Skin epidermis (tissue), 12 donors: ENCODE data around the gene LDLRAD4.

Source experiments
- H3K27ac ChIP-seq, 21 experiments: fragments of 200-600 bp; sonication (generic) in 11 of 21; one replicate each; pipeline ENCODE4 v1.5.0; 2020; ENCODE audit warnings: mild to moderate bottlenecking in 3 of 21, inconsistent platforms in 2 of 21, moderate library complexity in 2 of 21
- H3K4me3 ChIP-seq, 7 experiments: fragments of 200-600 bp; sonication (generic) in 2 of 7; one replicate each; pipeline ENCODE4 v1.5.0; 2020; ENCODE audit warnings: inconsistent platforms in 2 of 7, mild to moderate bottlenecking in 2 of 7, moderate library complexity in 1 of 7

The LDLRAD4 gene

GRCh38 chr18:13539843-13540476 lies 321.4 kb downstream of the LDLRAD4 start:
- H3K4me3 ChIP-seq = no peak overlapping the region
- no peak overlapping the region for H3K27ac ChIP-seq

- Histone ChIP-seq H3K27ac (no peak overlapping the region), H3K4me3 (no peak overlapping the region)
Observed at GRCh38 chr18:13540477-13541182, 322.1 kb downstream of the LDLRAD4 start.

- Histone ChIP-seq H3K27ac (no peak overlapping the region), H3K4me3 (no peak overlapping the region)
Observed at GRCh38 chr18:13541621-13542519, 323.3 kb downstream of the LDLRAD4 start.

GRCh38 chr18:13542520-13542847 lies 323.9 kb downstream of the LDLRAD4 start:
- no peak overlapping the region for H3K4me3 ChIP-seq
- no peak overlapping the region for H3K27ac ChIP-seq

DNA sequence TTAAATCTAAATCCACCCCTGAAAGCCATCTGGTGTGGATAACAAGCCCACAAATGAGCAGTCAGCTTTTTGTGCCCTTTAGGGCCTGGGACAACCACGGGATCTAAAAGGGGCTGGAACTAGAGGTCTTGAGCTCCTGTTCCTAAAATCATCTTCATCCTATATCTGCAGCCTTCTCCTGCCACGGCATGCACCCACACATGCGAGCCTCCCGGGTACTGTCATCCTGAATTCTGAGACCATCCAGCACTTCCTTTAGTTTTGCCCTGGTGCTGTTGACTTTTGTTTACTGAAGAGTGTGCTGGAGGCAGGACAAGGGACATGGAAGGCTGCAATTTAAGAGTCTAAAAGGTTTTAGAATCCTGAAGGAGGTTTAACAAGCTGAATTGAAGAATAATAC lies 324.6 kb downstream of the LDLRAD4 start:
- no peak overlapping the region for H3K4me3 ChIP-seq
- no peak overlapping the region for H3K27ac ChIP-seq

DNA sequence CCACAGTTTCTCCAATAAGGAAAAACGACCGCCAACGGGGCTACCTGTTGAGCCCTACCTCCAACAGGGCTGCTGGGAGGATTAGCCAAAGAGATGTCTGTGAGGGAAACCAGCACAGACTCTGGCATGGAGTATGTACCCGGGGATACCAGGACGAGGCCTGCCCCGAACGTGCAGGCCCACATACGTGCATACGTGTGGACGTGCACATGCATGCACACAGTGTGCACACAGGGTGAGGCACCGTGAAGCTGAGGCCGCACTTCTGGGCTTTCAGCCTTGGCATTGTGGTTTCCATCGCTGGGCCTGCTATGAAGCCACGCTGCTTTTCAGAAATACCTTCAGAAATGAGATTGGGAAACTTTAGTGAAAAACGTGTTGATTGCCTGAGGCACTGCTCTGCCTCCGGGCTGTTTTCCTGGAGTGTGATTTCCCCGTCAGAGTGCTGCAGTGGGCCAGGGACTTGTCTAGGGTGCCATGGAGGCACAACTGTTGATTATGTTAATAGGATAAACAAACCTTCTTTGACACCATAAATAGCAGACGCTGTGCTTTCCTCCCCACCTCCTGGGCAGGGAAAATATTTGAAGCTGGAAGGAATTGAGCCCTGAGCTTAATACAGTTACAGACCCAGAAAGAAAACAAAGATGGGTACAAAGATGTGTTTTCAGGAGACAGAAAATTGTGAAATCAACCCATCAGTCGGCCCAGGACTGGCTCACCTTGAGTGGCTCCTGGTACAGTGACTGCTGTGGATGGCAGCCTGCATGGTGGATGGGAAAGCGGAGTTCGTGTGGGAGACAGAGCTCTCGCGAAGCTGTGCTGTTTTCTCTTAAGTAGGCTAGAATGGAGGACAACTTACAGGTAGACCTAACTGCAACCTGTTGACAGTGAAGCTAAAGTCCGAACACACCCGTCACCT lies 325.5 kb downstream of the LDLRAD4 start:
- Histone ChIP-seq H3K27ac (no peak overlapping the region), H3K4me3 (no peak overlapping the region)

DNA sequence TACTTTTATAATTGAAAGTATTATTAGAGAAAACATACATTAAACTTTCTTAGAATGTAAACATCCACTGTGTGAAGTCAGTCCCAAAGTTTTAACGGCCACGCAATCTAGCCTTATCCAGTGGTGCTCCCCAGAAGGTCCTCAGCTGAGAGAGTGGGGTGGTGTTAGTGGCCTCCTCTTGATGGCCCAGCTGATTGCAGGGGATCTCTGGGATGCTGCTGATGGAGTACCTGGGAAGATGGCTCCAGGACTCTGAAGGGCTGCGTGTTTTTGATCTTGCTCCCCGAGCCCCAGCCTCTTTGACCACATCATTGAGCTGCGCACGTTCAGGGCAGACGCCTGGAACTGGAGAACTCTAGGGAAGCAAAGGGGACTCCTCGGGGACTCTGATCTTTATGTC lies 326.4 kb downstream of the LDLRAD4 start:
- no peak overlapping the region for H3K27ac ChIP-seq
- H3K4me3 ChIP-seq = no peak overlapping the region

- Histone ChIP-seq H3K4me3 (no peak overlapping the region), H3K27ac (no peak overlapping the region)
Observed at GRCh38 chr18:13545514-13545913, 327.0 kb downstream of the LDLRAD4 start.

GRCh38 chr18:13545955-13546354 lies 327.4 kb downstream of the LDLRAD4 start:
- Histone ChIP-seq H3K27ac (no peak overlapping the region), H3K4me3 (no peak overlapping the region)

DNA sequence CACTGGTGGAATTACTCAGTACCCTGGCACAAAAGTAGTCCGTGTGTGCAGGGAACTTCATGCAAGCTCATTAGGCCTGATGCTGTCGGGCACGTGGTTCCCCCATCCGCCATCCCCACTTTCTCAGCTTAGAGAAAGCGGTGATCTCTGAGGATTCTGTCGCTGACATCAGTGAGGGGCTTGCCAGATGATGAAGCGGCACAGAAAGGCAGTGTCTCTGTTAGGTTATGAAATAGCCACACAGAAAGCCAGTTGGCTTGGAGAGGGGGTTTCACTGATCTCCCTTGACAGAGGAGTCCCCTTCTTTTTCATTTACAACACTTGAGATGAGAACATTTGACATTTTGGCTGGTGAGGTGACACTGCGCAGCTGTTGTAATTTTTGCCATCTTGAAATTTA lies 328.1 kb downstream of the LDLRAD4 start:
- Histone ChIP-seq H3K27ac (no peak overlapping the region), H3K4me3 (no peak overlapping the region)

- H3K4me3 ChIP-seq = no peak overlapping the region
- no peak overlapping the region for H3K27ac ChIP-seq
Observed at GRCh38 chr18:13547347-13547746, 328.8 kb downstream of the LDLRAD4 start.

DNA sequence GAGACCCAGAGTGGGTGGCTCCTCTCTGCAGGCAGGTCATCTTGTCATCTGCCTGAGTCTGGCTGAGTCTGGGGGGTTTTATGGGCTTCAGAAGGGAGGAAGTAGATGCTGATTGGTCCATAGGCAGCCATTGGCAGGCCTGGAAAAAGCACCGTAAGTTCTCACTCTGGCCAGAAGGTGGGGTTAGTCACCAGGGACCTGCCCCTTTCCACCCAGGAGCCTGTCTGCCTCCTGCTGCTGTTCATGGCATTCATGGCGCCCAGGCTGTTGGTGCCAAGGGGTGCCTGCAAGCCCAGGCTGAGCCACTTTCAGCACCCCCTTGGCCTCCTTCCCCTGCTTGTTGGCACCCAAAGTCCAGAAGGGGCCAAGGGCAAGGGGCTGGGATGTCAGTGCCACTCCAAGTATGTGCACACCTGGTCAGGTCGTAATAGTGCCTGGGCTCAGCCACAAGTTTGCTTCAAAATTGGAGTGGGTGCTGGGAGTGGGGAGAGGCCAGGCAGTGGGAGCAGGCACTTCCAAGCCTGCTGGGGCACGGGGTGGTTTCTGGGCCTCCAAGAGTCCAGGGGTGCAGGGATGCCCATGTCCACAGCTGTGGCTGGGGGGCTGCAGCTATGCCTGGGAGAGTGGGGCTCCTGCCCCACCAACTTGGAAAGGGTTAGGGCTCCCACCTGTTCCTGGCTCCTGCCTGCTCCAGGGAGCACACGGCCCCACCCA lies 329.7 kb downstream of the LDLRAD4 start:
- Histone ChIP-seq H3K27ac (no peak overlapping the region), H3K4me3 (no peak overlapping the region)

- H3K27ac ChIP-seq = peak overlapping the region in 3 of 21 experiments; percentile 9 to 26 (median 17)
- no peak overlapping the region for H3K4me3 ChIP-seq
Observed at GRCh38 chr18:13548966-13549879, 330.7 kb downstream of the LDLRAD4 start.

DNA sequence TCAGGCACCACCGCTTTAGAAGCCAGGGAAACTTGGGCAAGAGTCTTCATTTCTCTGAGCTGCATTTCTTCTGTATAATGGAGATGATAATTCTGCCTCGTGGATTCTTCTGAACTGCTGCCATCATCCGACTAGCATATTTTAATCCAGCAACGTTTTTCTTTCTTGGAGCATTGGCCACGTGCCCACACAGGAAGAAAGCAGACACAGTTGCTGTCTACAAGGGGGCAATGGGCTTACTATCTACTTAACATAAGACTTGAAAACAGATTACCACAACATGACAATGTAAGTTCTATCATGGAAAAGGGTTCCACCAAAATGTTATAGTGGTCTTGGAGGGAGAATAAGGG lies 331.3 kb downstream of the LDLRAD4 start:
- Histone ChIP-seq H3K27ac (peak overlapping the region in 2 of 21 experiments; percentile 9 to 26), H3K4me3 (no peak overlapping the region)

GRCh38 chr18:13550418-13551304 lies 332.1 kb downstream of the LDLRAD4 start:
- no peak overlapping the region for H3K27ac ChIP-seq
- no peak overlapping the region for H3K4me3 ChIP-seq

DNA sequence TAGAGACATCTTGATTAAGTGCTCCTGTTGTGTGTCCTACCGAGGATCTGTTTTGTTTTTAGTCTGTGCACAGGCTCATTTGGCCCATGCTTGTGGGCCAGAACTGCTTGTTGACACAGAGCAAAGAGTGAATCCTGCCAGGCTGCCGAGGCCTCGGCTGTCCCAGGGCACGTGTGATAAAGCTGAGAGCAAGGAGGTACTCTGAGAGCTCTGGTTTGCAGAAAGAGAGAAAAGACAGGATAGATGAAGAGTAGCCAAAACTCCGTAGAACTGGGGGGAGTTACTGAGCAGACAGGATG lies 332.7 kb downstream of the LDLRAD4 start:
- H3K27ac ChIP-seq = no peak overlapping the region

More for the DNA sequence above, 332.7 kb downstream of the LDLRAD4 start:
- H3K4me3 ChIP-seq = no peak overlapping the region
